Kidney capillary endothelial cell (primary cell): Measurements from ENCODE around the gene ZBTB16.
A peak's percentile ranks its signal among the peaks of the same experiment; 100 is the strongest.
"Not testable (repeated sequence)": the region's sequence is repeated elsewhere in the genome, so short reads cannot be mapped to it uniquely, and the experiment has no call there.

Source experiments
- DNase-seq: peaks from one replicate; pipeline ENCODE4 v3.0.0-alpha.2; 2018; ENCODE audit warnings: low spot score

Gene ZBTB16

GRCh38 chr11:114044042-114044871, 15.3 kb upstream of the ZBTB16 start:
- DNase-seq: peak; percentile 47

GRCh38 chr11:114047327-114047726, 12.2 kb upstream of the ZBTB16 start:
- DNase-seq: no peak

GRCh38 chr11:114049050-114049449, 10.5 kb upstream of the ZBTB16 start:
- DNase-seq: no peak

- DNase-seq: not testable (repeated sequence)
Measured at GRCh38 chr11:114049766-114050165, 9.7 kb upstream of the ZBTB16 start.

- DNase-seq: no peak
Measured at GRCh38 chr11:114050258-114050927, 9.1 kb upstream of the ZBTB16 start.

GRCh38 chr11:114051558-114051957, 8.0 kb upstream of the ZBTB16 start:
- DNase-seq: no peak

- DNase-seq: no peak
Measured at GRCh38 chr11:114052160-114052559, 7.4 kb upstream of the ZBTB16 start.

- DNase-seq: no peak
Measured at GRCh38 chr11:114053406-114053805, 6.1 kb upstream of the ZBTB16 start.

GRCh38 chr11:114054806-114055205, 4.7 kb upstream of the ZBTB16 start:
- no peak for DNase-seq

- DNase-seq: no peak
Measured at GRCh38 chr11:114056409-114056808, 3.1 kb upstream of the ZBTB16 start.

- no peak for DNase-seq
Measured at GRCh38 chr11:114057147-114057546, 2.4 kb upstream of the ZBTB16 start.

GRCh38 chr11:114057605-114058004, 1.9 kb upstream of the ZBTB16 start:
- DNase-seq: no peak

GRCh38 chr11:114058026-114058706, 1.3 kb upstream of the ZBTB16 start:
- DNase-seq: no peak

- no peak for DNase-seq
Measured at GRCh38 chr11:114058871-114059277, 637 bp upstream of the ZBTB16 start.

- peak; percentile 30 for DNase-seq
Measured at GRCh38 chr11:114059984-114060391, 477 bp downstream of the ZBTB16 start.

GRCh38 chr11:114060392-114061047, 1.0 kb downstream of the ZBTB16 start:
- DNase-seq: peak; percentile 31

GRCh38 chr11:114061048-114061680, 1.7 kb downstream of the ZBTB16 start:
- DNase-seq: no peak

GRCh38 chr11:114061681-114062049, 2.2 kb downstream of the ZBTB16 start:
- DNase-seq: no peak

- no peak for DNase-seq
Measured at GRCh38 chr11:114062272-114062671, 2.8 kb downstream of the ZBTB16 start.

- DNase-seq: no peak
Measured at GRCh38 chr11:114063149-114063828, 3.8 kb downstream of the ZBTB16 start.

GRCh38 chr11:114063829-114064201, 4.3 kb downstream of the ZBTB16 start:
- DNase-seq: no peak
